Parathyroid adenoma (tissue), 2 donors: ENCODE data around the gene CDR2.

Experiments
- H2AFZ ChIP-seq: fragments of 300-600 bp; sonication (generic); one replicate; pipeline ENCODE4 v1.7.0; 2017; ENCODE audit warnings: antibody characterized with exemption, mild to moderate bottlenecking
- H3K27ac ChIP-seq: fragments of 300-600 bp; sonication (generic); one replicate; pipeline ENCODE4 v1.7.0; 2017
- H3K27me3 ChIP-seq: fragments of 300-600 bp; sonication (generic); one replicate; pipeline ENCODE4 v1.7.0; 2017; ENCODE audit warnings: low read length; ENCODE audit not compliant: control insufficient read depth, insufficient read depth
- H3K36me3 ChIP-seq: fragments of 300-600 bp; sonication (generic); one replicate; pipeline ENCODE4 v1.7.0; 2017; ENCODE audit warnings: low read length; ENCODE audit not compliant: control insufficient read depth, insufficient read depth
- H3K4me1 ChIP-seq: fragments of 300-600 bp; sonication (generic); one replicate; pipeline ENCODE4 v1.7.0; 2017; ENCODE audit warnings: control low read depth
- H3K4me2 ChIP-seq: fragments of 300-600 bp; sonication (generic); one replicate; pipeline ENCODE4 v1.7.0; 2017; ENCODE audit warnings: low read length
- H3K4me3 ChIP-seq: fragments of 300-600 bp; sonication (generic); one replicate; pipeline ENCODE4 v1.7.0; 2017; ENCODE audit warnings: low read depth, low read length
- H3K79me2 ChIP-seq: fragments of 300-600 bp; sonication (generic); one replicate; pipeline ENCODE4 v1.7.0; 2017; ENCODE audit warnings: control low read depth
- H3K9ac ChIP-seq: fragments of 300-600 bp; sonication (generic); one replicate; pipeline ENCODE4 v1.7.0; 2017; ENCODE audit warnings: mild to moderate bottlenecking
- H3K9me3 ChIP-seq: fragments of 300-600 bp; sonication (generic); one replicate; pipeline ENCODE4 v1.7.0; 2017; ENCODE audit warnings: low read length; ENCODE audit not compliant: control insufficient read depth
- TF ChIP-seq, protein P1 (sequence below): fragments of 300-600 bp; sonication (generic); IDR thresholded peaks from one replicate; pipeline ENCODE4 v1.7.0; 2017; ENCODE audit warnings: antibody characterized with exemption, mild to moderate bottlenecking
- donor health status: primary hyperparathyroidism.

CDR2 gene

GRCh38 chr16:22394121-22394520, 19.7 kb upstream of the CDR2 start:
- H3K27ac ChIP-seq, result no peak overlapping the region
- H3K4me3 ChIP-seq, result no peak overlapping the region
- no peaks in the 10 kb centered on the region for H3K27me3 ChIP-seq
- no peaks in the 10 kb centered on the region for H3K79me2 ChIP-seq
- no peak overlapping the region for H3K4me2 ChIP-seq
- no peaks in the 10 kb centered on the region for H3K9me3 ChIP-seq
- H3K9ac ChIP-seq, result no peak overlapping the region
- TF ChIP-seq, protein P1, sequence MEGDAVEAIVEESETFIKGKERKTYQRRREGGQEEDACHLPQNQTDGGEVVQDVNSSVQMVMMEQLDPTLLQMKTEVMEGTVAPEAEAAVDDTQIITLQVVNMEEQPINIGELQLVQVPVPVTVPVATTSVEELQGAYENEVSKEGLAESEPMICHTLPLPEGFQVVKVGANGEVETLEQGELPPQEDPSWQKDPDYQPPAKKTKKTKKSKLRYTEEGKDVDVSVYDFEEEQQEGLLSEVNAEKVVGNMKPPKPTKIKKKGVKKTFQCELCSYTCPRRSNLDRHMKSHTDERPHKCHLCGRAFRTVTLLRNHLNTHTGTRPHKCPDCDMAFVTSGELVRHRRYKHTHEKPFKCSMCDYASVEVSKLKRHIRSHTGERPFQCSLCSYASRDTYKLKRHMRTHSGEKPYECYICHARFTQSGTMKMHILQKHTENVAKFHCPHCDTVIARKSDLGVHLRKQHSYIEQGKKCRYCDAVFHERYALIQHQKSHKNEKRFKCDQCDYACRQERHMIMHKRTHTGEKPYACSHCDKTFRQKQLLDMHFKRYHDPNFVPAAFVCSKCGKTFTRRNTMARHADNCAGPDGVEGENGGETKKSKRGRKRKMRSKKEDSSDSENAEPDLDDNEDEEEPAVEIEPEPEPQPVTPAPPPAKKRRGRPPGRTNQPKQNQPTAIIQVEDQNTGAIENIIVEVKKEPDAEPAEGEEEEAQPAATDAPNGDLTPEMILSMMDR, result no peak
- H3K36me3 ChIP-seq, result no peaks in the 10 kb centered on the region
- H3K4me1 ChIP-seq, result no peaks in the 10 kb centered on the region
- H2AFZ ChIP-seq, result no peak overlapping the region

DNA sequence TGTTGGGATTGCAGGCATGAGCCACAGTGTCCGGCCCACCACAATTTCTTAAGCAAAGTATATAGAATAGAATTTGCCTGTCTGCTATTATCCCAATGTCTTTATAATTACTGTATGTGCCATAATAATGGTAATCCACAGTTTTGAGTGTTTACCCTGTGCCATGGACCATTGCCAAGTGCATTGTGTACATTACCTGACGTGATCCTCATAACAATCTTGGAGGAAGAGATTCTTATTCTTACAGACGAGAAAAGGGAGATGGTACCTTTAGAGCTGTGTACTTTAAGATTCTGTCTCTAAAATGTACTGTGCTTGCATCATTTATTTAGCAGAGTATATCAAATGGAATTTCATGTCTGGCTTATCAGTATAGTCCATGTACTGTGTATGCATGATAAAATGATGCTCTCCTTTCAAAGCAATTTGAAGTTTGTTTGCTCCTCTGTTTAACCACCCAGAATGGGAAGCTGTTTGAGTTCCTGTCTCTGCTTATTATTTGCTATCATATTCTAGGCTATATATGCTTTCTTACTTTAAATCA, 13.8 kb upstream of the CDR2 start:
- peaks cover 3% of the 10 kb centered on the region for H3K4me1 ChIP-seq
- H3K4me3 ChIP-seq, result no peak overlapping the region
- no peaks in the 10 kb centered on the region for H3K9me3 ChIP-seq
- no peaks in the 10 kb centered on the region for H3K36me3 ChIP-seq
- TF ChIP-seq, protein P1, result no peak
- H3K79me2 ChIP-seq, result no peaks in the 10 kb centered on the region
- no peak overlapping the region for H3K4me2 ChIP-seq
- no peaks in the 10 kb centered on the region for H3K27me3 ChIP-seq
- no peak overlapping the region for H2AFZ ChIP-seq
- H3K27ac ChIP-seq, result no peak overlapping the region
- H3K9ac ChIP-seq, result no peak overlapping the region

DNA sequence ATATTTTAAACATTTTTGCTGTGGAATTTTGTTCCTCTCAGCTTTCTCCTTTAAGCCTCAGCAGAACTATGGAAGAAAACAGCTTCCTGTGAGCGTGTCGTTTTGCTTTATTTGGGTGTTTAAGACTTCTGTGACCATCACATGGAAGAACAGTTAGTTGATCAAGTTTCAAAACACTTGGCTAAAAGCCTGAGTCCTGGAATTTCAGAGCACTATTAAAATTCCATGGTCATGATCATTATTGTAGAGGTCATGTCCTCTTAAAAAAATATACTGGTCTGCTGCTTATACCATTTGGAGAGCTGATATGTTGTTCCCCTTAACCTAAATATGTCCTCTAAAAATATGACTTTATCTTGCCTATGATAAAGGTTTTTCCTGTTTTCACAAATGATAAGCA, 12.6 kb upstream of the CDR2 start:
- H3K9me3 ChIP-seq, result no peaks in the 10 kb centered on the region
- H3K27ac ChIP-seq, result peak overlapping the region; percentile 7
- H3K79me2 ChIP-seq, result no peaks in the 10 kb centered on the region
- H3K9ac ChIP-seq, result no peak overlapping the region
- no peak overlapping the region for H2AFZ ChIP-seq
- TF ChIP-seq, protein P1, result no peak
- H3K4me1 ChIP-seq, result peaks cover 5% of the 10 kb centered on the region
- H3K36me3 ChIP-seq, result no peaks in the 10 kb centered on the region
- H3K4me3 ChIP-seq, result peak overlapping the region; percentile 6
- H3K27me3 ChIP-seq, result no peaks in the 10 kb centered on the region
- H3K4me2 ChIP-seq, result peak overlapping the region; percentile 29

GRCh38 chr16:22385196-22385595, 10.8 kb upstream of the CDR2 start:
- no peak overlapping the region for H3K4me3 ChIP-seq
- no peaks in the 10 kb centered on the region for H3K9me3 ChIP-seq
- H3K36me3 ChIP-seq, result no peaks in the 10 kb centered on the region
- no peak overlapping the region for H3K4me2 ChIP-seq
- no peaks in the 10 kb centered on the region for H3K79me2 ChIP-seq
- TF ChIP-seq, protein P1, result no peak
- no peak overlapping the region for H3K27ac ChIP-seq
- H3K9ac ChIP-seq, result no peak overlapping the region
- H3K4me1 ChIP-seq, result peaks cover 19% of the 10 kb centered on the region
- no peak overlapping the region for H2AFZ ChIP-seq
- no peaks in the 10 kb centered on the region for H3K27me3 ChIP-seq

DNA sequence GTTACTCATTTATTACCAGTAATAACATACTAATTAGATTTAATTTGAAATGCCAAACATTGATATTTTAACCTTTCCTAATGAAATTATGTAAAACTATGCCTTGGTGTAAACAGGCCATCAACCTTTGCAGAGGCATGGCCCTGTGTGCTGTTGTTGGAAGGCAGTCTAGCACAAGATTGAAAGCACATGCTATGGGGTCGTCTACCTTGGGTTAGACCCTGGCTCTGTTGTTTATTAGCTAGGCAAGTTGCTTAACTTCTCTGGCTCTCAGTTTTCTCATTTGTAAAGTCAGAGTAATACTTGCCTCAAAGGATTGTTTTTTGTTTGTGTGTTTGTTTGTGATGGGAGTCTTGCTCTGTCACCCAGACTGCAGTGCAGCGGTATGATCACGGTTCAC, 9.4 kb upstream of the CDR2 start:
- no peaks in the 10 kb centered on the region for H3K27me3 ChIP-seq
- no peak overlapping the region for H3K27ac ChIP-seq
- H3K4me1 ChIP-seq, result peaks cover 21% of the 10 kb centered on the region
- no peaks in the 10 kb centered on the region for H3K9me3 ChIP-seq
- no peak overlapping the region for H2AFZ ChIP-seq
- TF ChIP-seq, protein P1, result no peak
- no peak overlapping the region for H3K4me2 ChIP-seq
- H3K36me3 ChIP-seq, result no peaks in the 10 kb centered on the region
- no peaks in the 10 kb centered on the region for H3K79me2 ChIP-seq
- H3K9ac ChIP-seq, result no peak overlapping the region
- H3K4me3 ChIP-seq, result no peak overlapping the region
